Duodenal mucosa (tissue), 2 donors: ENCODE data around the gene SCN11A.
"Not testable (repeated sequence)": the region's sequence is repeated elsewhere in the genome, so short reads cannot be mapped to it uniquely, and the experiment has no call there.

Source experiments
- H3K27ac ChIP-seq: one replicate; pipeline ENCODE4 v1.7.0; 2013; ENCODE audit warnings: low read depth, low read length
- H3K27me3 ChIP-seq, 2 donors: one replicate each; pipeline ENCODE4 v1.7.0; 2013; ENCODE audit warnings: low read length in 2 of 2, control low read depth in 1 of 2; ENCODE audit not compliant: insufficient read depth in 2 of 2, control insufficient read depth in 1 of 2
- H3K36me3 ChIP-seq, 2 donors: one replicate each; pipeline ENCODE4 v1.7.0; 2013; ENCODE audit warnings: low read length in 2 of 2, control low read depth in 1 of 2; ENCODE audit not compliant: insufficient read depth in 2 of 2, control insufficient read depth in 1 of 2
- H3K4me1 ChIP-seq, 2 donors: one replicate each; pipeline ENCODE4 v1.7.0; 2013; ENCODE audit warnings: low read length in 2 of 2, control low read depth in 1 of 2; ENCODE audit not compliant: insufficient read depth in 2 of 2, control insufficient read depth in 1 of 2
- H3K4me3 ChIP-seq, 2 donors: one replicate each; pipeline ENCODE4 v1.7.0; 2013; ENCODE audit warnings: low read length in 2 of 2, low read depth in 1 of 2
- H3K9ac ChIP-seq, 2 donors: one replicate each; pipeline ENCODE4 v1.7.0; 2013; ENCODE audit warnings: low read length in 2 of 2, low read depth in 1 of 2
- H3K9me3 ChIP-seq, 2 donors: one replicate each; pipeline ENCODE4 v1.7.0; 2013; ENCODE audit warnings: low read length in 2 of 2, control low read depth in 1 of 2; ENCODE audit not compliant: control insufficient read depth in 1 of 2

SCN11A gene

GRCh38 chr3:39067286-39067685, 15.5 kb upstream of the SCN11A start:
- Histone ChIP-seq H3K4me3 (no peak overlapping the region), H3K4me1 (peaks cover 0 to 5% of the 10 kb centered on the region in 2 donors), H3K9me3 (no peaks in the 10 kb centered on the region), H3K9ac (no peak overlapping the region), H3K36me3 (peaks cover 21 to 49% of the 10 kb centered on the region in 2 donors), H3K27ac (no peak overlapping the region), H3K27me3 (no peaks in the 10 kb centered on the region)

GRCh38 chr3:39065197-39065596, 13.5 kb upstream of the SCN11A start:
- no peak overlapping the region for H3K4me3 ChIP-seq
- no peaks in the 10 kb centered on the region for H3K27me3 ChIP-seq
- H3K36me3 ChIP-seq = peaks cover 15 to 40% of the 10 kb centered on the region in 2 donors
- no peaks in the 10 kb centered on the region for H3K9me3 ChIP-seq
- H3K9ac ChIP-seq = no peak overlapping the region
- peaks cover 0 to 5% of the 10 kb centered on the region in 2 donors for H3K4me1 ChIP-seq
- H3K27ac ChIP-seq = no peak overlapping the region

- Histone ChIP-seq H3K9ac (no peak overlapping the region), H3K36me3 (peaks cover 11 to 35% of the 10 kb centered on the region in 2 donors), H3K27ac (no peak overlapping the region), H3K27me3 (no peaks in the 10 kb centered on the region), H3K4me3 (no peak overlapping the region), H3K9me3 (no peaks in the 10 kb centered on the region), H3K4me1 (peaks cover 0 to 5% of the 10 kb centered on the region in 2 donors)
Observed at GRCh38 chr3:39064646-39065045, 12.9 kb upstream of the SCN11A start.

- H3K9ac ChIP-seq = no peak overlapping the region
- H3K27ac ChIP-seq = no peak overlapping the region
- no peak overlapping the region for H3K4me3 ChIP-seq
- no peaks in the 10 kb centered on the region for H3K9me3 ChIP-seq
- peaks cover 0 to 5% of the 10 kb centered on the region in 2 donors for H3K4me1 ChIP-seq
- H3K36me3 ChIP-seq = peaks cover 11 to 20% of the 10 kb centered on the region in 2 donors
- no peaks in the 10 kb centered on the region for H3K27me3 ChIP-seq
Observed at GRCh38 chr3:39063143-39063542, 11.4 kb upstream of the SCN11A start.

- H3K4me3 ChIP-seq = no peak overlapping the region
- H3K27ac ChIP-seq = no peak overlapping the region
- peaks cover 5 to 13% of the 10 kb centered on the region in 2 donors for H3K36me3 ChIP-seq
- H3K4me1 ChIP-seq = peaks cover 0 to 5% of the 10 kb centered on the region in 2 donors
- H3K9me3 ChIP-seq = no peaks in the 10 kb centered on the region
- H3K9ac ChIP-seq = no peak overlapping the region
- no peaks in the 10 kb centered on the region for H3K27me3 ChIP-seq
Observed at GRCh38 chr3:39062180-39062579, 10.4 kb upstream of the SCN11A start.

GRCh38 chr3:39061228-39061627, 9.5 kb upstream of the SCN11A start:
- H3K4me1 ChIP-seq, H3K27me3 ChIP-seq: not testable (repeated sequence)

GRCh38 chr3:39056151-39056550, 4.4 kb upstream of the SCN11A start:
- Histone ChIP-seq H3K4me1 (peaks cover 12 to 14% of the 10 kb centered on the region in 2 donors), H3K4me3 (no peak overlapping the region), H3K36me3 (no peaks in the 10 kb centered on the region), H3K27ac (no peak overlapping the region), H3K9me3 (no peaks in the 10 kb centered on the region), H3K9ac (no peak overlapping the region), H3K27me3 (no peaks in the 10 kb centered on the region)

More at GRCh38 chr3:39061228-39061627, 9.5 kb upstream of the SCN11A start:
- H3K27ac ChIP-seq, H3K9ac ChIP-seq, H3K36me3 ChIP-seq, H3K4me3 ChIP-seq, H3K9me3 ChIP-seq: not testable (repeated sequence)

GRCh38 chr3:39053696-39054095, 2.0 kb upstream of the SCN11A start:
- no peaks in the 10 kb centered on the region for H3K9me3 ChIP-seq
- H3K4me1 ChIP-seq = peaks cover 14 to 22% of the 10 kb centered on the region in 2 donors
- peak overlapping the region in 1 of 2 donors; percentile 55 for H3K4me3 ChIP-seq
- no peak overlapping the region for H3K27ac ChIP-seq
- no peaks in the 10 kb centered on the region for H3K36me3 ChIP-seq
- H3K27me3 ChIP-seq = no peaks in the 10 kb centered on the region
- H3K9ac ChIP-seq = no peak overlapping the region

- peak overlapping the region; percentile 85 to 92 for H3K9ac ChIP-seq
- H3K27ac ChIP-seq = peak overlapping the region; percentile 84
- H3K4me3 ChIP-seq = peak overlapping the region; percentile 93 to 94
- H3K27me3 ChIP-seq = no peaks in the 10 kb centered on the region
- H3K9me3 ChIP-seq = no peaks in the 10 kb centered on the region
- H3K4me1 ChIP-seq = peaks cover 14 to 22% of the 10 kb centered on the region in 2 donors
- no peaks in the 10 kb centered on the region for H3K36me3 ChIP-seq
Observed at GRCh38 chr3:39052583-39052982, 839 bp upstream of the SCN11A start.

GRCh38 chr3:39050029-39050428, 1.7 kb downstream of the SCN11A start:
- Histone ChIP-seq H3K9ac (no peak overlapping the region), H3K36me3 (no peaks in the 10 kb centered on the region), H3K4me1 (peaks cover 14 to 22% of the 10 kb centered on the region in 2 donors), H3K27me3 (no peaks in the 10 kb centered on the region), H3K9me3 (no peaks in the 10 kb centered on the region), H3K4me3 (no peak overlapping the region), H3K27ac (no peak overlapping the region)

GRCh38 chr3:39038165-39038564, 13.6 kb downstream of the SCN11A start:
- no peaks in the 10 kb centered on the region for H3K27me3 ChIP-seq
- H3K9me3 ChIP-seq = no peaks in the 10 kb centered on the region
- H3K4me3 ChIP-seq = no peak overlapping the region
- H3K36me3 ChIP-seq = no peaks in the 10 kb centered on the region
- no peaks in the 10 kb centered on the region for H3K4me1 ChIP-seq
- no peak overlapping the region for H3K9ac ChIP-seq
- H3K27ac ChIP-seq = no peak overlapping the region
